IMR-90 (cell line): ENCODE results near the gene HSP90AA1.

ENCODE experiments used
- BHLHE40 ChIP-seq: fragments of 150-350 bp; IDR thresholded peaks from 2 replicates; pipeline ENCODE4 v1.6.1; 2016; ENCODE audit warnings: mild to moderate bottlenecking, low read depth, low read length
- CEBPB ChIP-seq: IDR thresholded peaks from 2 replicates; pipeline ENCODE4 v1.6.1; 2012; ENCODE audit warnings: low read depth, low read length, improper control_type of control experiment
- CHD1 ChIP-seq: IDR thresholded peaks from 2 replicates; pipeline ENCODE4 v1.6.1; 2012; ENCODE audit warnings: low read depth, low read length, improper control_type of control experiment
- FOS ChIP-seq: fragments of 150-350 bp; IDR thresholded peaks from 2 replicates; pipeline ENCODE4 v1.6.1; 2016; ENCODE audit warnings: low read depth, low read length
- MAFK ChIP-seq: IDR thresholded peaks from 2 replicates; pipeline ENCODE4 v1.6.1; 2012; ENCODE audit warnings: low read depth, low read length, improper control_type of control experiment
- MAZ ChIP-seq: IDR thresholded peaks from 2 replicates; pipeline ENCODE4 v1.6.1; 2012; ENCODE audit warnings: low read depth, mild to moderate bottlenecking, low read length, improper control_type of control experiment, moderate library complexity, borderline replicate concordance
- MXI1 ChIP-seq: IDR thresholded peaks from 2 replicates; pipeline ENCODE4 v1.6.1; 2012; ENCODE audit warnings: low read depth, mild to moderate bottlenecking, low read length, moderate library complexity, borderline replicate concordance
- POLR2A ChIP-seq: IDR thresholded peaks from 2 replicates; pipeline ENCODE4 v1.6.1; 2012; ENCODE audit warnings: mild to moderate bottlenecking, low read depth, low read length
- RAD21 ChIP-seq: IDR thresholded peaks from 2 replicates; pipeline ENCODE4 v1.6.1; 2012; ENCODE audit warnings: low read length, improper control_type of control experiment
- RCOR1 ChIP-seq: IDR thresholded peaks from 2 replicates; pipeline ENCODE4 v1.6.1; 2012; ENCODE audit warnings: mild to moderate bottlenecking, low read length, improper control_type of control experiment; ENCODE audit not compliant: insufficient replicate concordance
- RFX5 ChIP-seq: IDR thresholded peaks from 2 replicates; pipeline ENCODE4 v1.8.0; 2012; ENCODE audit warnings: low read depth, mild to moderate bottlenecking, low read length, moderate library complexity
- TF ChIP-seq, protein P1 (sequence below): conservative IDR thresholded peaks from 2 replicates; pipeline ENCODE4 v1.5.1; 2012; ENCODE audit warnings: mild to moderate bottlenecking, low read depth, low read length, improper control_type of control experiment
- TF ChIP-seq, protein P2 (sequence below): fragments of 150-350 bp; IDR thresholded peaks from 2 replicates; pipeline ENCODE4 v1.6.1; 2017; ENCODE audit warnings: mild to moderate bottlenecking, antibody characterized with exemption, low read length, low read depth

GRCh38 chr14:102044566-102044965 is 42.3 kb downstream of the HSP90AA1 start:
- no peak for TF ChIP-seq BHLHE40
- TF ChIP-seq, protein P1, sequence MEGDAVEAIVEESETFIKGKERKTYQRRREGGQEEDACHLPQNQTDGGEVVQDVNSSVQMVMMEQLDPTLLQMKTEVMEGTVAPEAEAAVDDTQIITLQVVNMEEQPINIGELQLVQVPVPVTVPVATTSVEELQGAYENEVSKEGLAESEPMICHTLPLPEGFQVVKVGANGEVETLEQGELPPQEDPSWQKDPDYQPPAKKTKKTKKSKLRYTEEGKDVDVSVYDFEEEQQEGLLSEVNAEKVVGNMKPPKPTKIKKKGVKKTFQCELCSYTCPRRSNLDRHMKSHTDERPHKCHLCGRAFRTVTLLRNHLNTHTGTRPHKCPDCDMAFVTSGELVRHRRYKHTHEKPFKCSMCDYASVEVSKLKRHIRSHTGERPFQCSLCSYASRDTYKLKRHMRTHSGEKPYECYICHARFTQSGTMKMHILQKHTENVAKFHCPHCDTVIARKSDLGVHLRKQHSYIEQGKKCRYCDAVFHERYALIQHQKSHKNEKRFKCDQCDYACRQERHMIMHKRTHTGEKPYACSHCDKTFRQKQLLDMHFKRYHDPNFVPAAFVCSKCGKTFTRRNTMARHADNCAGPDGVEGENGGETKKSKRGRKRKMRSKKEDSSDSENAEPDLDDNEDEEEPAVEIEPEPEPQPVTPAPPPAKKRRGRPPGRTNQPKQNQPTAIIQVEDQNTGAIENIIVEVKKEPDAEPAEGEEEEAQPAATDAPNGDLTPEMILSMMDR: no peak
- TF ChIP-seq CEBPB: no peak
- TF ChIP-seq MAFK: no peak
- TF ChIP-seq POLR2A: no peak
- TF ChIP-seq MAZ: no peak
- no peak for TF ChIP-seq FOS
- TF ChIP-seq RFX5: no peak
- no peak for TF ChIP-seq CHD1
- no peak for TF ChIP-seq RCOR1
- TF ChIP-seq MXI1: no peak
- no peak for TF ChIP-seq RAD21
- TF ChIP-seq, protein P2, sequence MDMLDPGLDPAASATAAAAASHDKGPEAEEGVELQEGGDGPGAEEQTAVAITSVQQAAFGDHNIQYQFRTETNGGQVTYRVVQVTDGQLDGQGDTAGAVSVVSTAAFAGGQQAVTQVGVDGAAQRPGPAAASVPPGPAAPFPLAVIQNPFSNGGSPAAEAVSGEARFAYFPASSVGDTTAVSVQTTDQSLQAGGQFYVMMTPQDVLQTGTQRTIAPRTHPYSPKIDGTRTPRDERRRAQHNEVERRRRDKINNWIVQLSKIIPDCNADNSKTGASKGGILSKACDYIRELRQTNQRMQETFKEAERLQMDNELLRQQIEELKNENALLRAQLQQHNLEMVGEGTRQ: no peak
